ENCODE measurements around the gene MRM1.

DNA sequence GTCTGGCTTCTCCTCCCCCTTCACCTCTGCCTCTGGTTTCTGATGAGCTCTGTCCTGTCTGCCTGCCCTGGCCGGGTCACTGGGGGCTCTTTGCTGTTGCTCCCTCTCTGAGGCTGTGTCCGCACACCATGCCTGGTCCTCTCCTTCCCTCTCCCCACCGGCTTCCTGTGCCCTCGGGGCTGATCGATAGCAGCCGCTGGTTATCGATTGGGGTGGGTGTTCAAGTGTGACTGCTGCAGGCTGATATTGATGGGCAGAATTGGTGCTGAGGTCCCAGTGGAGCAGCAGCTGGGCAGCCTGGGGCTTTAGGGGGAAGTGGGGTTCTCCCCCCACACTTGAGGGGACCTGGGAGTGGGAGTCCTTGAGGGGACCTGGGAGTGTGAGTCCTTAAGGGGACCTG is 16.4 kb downstream of the MRM1 start:
- TF ChIP-seq CTCF (IDR thresholded peaks at IDR 0.05): no peak
- TF ChIP-seq POLR2A (IDR thresholded peaks at IDR 0.05): no peak

Data from lower leg skin (tissue), 3 donors.